IMR-90 (cell line): Measurements from ENCODE around the gene CDK12. TPM values are rescaled to one million over a fixed set of nuclear protein-coding genes. Genes with fewer than 3 reads are reported as not detected.
"Not testable (repeated sequence)": the region's sequence is repeated elsewhere in the genome, so short reads cannot be mapped to it uniquely, and the experiment has no call there.

Experiments used
- ATAC-seq: fragments of 200-7000 bp; cut with Tn5 transposase; 2 replicates; pipeline ENCODE4 v1.9.1; 2020; ENCODE audit warnings: low read depth, mild to moderate bottlenecking, moderate library complexity
- BruUV-seq: library from RNA; stranded (reverse); fragments of 400-500 nt; replicated peaks from 2 replicates; lab custom pipeline; 2021; lab: Mats Ljungman, UMichigan
- CTCF ChIA-PET: fragments of 300-600 bp; formaldehyde crosslinking; extraction: SDS; loops from one replicate; lab custom pipeline; 2021; ENCODE audit warnings: antibody characterized with exemption; lab: Yijun Ruan, JAX
- POLR2A ChIA-PET: fragments of 300-600 bp; sonication (Branson Sonifier 250); formaldehyde crosslinking; loops from one replicate; lab custom pipeline; 2022; ENCODE audit warnings: antibody characterized with exemption; ENCODE audit not compliant: unreplicated experiment; lab: Charles Lee
- DNase-seq: peaks from one replicate; pipeline ENCODE4 v3.0.0; 2013
- H2AFZ ChIP-seq: replicated peaks from 2 replicates; pipeline ENCODE3; 2013; ENCODE audit warnings: low read length, mild to moderate bottlenecking; ENCODE audit not compliant: poor library complexity
- H2AK5ac ChIP-seq: 2 replicates; pipeline ENCODE4 v1.6.1; 2013; ENCODE audit warnings: low read depth, low read length, inconsistent platforms
- H2AK9ac ChIP-seq: replicated peaks from 2 replicates; pipeline ENCODE3; 2013; ENCODE audit warnings: mild to moderate bottlenecking, low read depth, low read length, moderate library complexity; ENCODE audit not compliant: poor library complexity
- H2BK120ac ChIP-seq: 2 replicates; pipeline ENCODE4 v1.6.1; 2013; ENCODE audit warnings: low read depth, low read length, inconsistent platforms
- H2BK15ac ChIP-seq: 3 replicates; pipeline ENCODE4 v1.6.1; 2013; ENCODE audit warnings: low read depth, low read length, inconsistent platforms
- H2BK20ac ChIP-seq: 2 replicates; pipeline ENCODE4 v1.6.1; 2013; ENCODE audit warnings: low read depth, mild to moderate bottlenecking, inconsistent platforms, low read length, moderate library complexity
- H2BK5ac ChIP-seq: 2 replicates; pipeline ENCODE4 v1.6.1; 2013; ENCODE audit warnings: mild to moderate bottlenecking, low read depth, low read length, inconsistent platforms; ENCODE audit not compliant: poor library complexity, severe bottlenecking
- H3K14ac ChIP-seq: replicated peaks from 2 replicates; pipeline ENCODE4 v1.6.1; 2013; ENCODE audit warnings: low read depth, low read length, inconsistent platforms
- H3K18ac ChIP-seq: 2 replicates; pipeline ENCODE4 v1.6.1; 2013; ENCODE audit warnings: low read depth, low read length, control low read depth
- H3K23ac ChIP-seq: 2 replicates; pipeline ENCODE4 v1.6.1; 2013; ENCODE audit warnings: low read depth, low read length, inconsistent platforms
- H3K27ac ChIP-seq: 2 replicates; pipeline ENCODE4 v1.5.1; 2013; ENCODE audit warnings: mild to moderate bottlenecking, control low read depth, low read length; ENCODE audit not compliant: insufficient read depth
- H3K27me3 ChIP-seq: 2 replicates; pipeline ENCODE4 v1.6.1; 2013; ENCODE audit warnings: low read length; ENCODE audit not compliant: control insufficient read depth, insufficient read depth
- H3K36me3 ChIP-seq: 2 replicates; pipeline ENCODE4 v1.6.1; 2013; ENCODE audit warnings: low read length, mixed read lengths; ENCODE audit not compliant: control insufficient read depth, insufficient read depth
- H3K4ac ChIP-seq: 2 replicates; pipeline ENCODE4 v1.6.1; 2013; ENCODE audit warnings: low read depth, low read length, inconsistent platforms
- H3K4me1 ChIP-seq: 2 replicates; pipeline ENCODE4 v1.6.1; 2013; ENCODE audit warnings: low read length, mixed read lengths; ENCODE audit not compliant: control insufficient read depth, insufficient read depth
- H3K4me2 ChIP-seq: 2 replicates; pipeline ENCODE4 v1.6.1; 2013; ENCODE audit warnings: low read depth, mild to moderate bottlenecking, control low read depth, low read length, moderate library complexity
- H3K4me3 ChIP-seq: 2 replicates; pipeline ENCODE4 v1.5.1; 2013; ENCODE audit warnings: low read depth, mild to moderate bottlenecking, control low read depth, low read length, moderate library complexity; ENCODE audit not compliant: insufficient read depth
- H3K56ac ChIP-seq: 2 replicates; pipeline ENCODE4 v1.6.1; 2013; ENCODE audit warnings: low read length, inconsistent platforms; ENCODE audit not compliant: insufficient read depth; ENCODE audit errors: extremely low read depth
- H3K79me1 ChIP-seq, 2 experiments: 2 replicates each; pipeline ENCODE4 v1.6.1; 2013; ENCODE audit warnings: low read length in 2 of 2, inconsistent platforms in 1 of 2, low read depth in 1 of 2
- H3K9ac ChIP-seq: 2 replicates; pipeline ENCODE4 v1.6.1; 2013; ENCODE audit warnings: low read depth, low read length, control low read depth
- H3K9me1 ChIP-seq: 2 replicates; pipeline ENCODE4 v1.6.1; 2013; ENCODE audit warnings: low read length, inconsistent platforms; ENCODE audit not compliant: insufficient read depth
- H3K9me3 ChIP-seq: 2 replicates; pipeline ENCODE4 v1.6.1; 2013; ENCODE audit warnings: low read length; ENCODE audit not compliant: control insufficient read depth, insufficient read depth
- H4K20me1 ChIP-seq: 2 replicates; pipeline ENCODE4 v1.6.1; 2013; ENCODE audit warnings: low read length, inconsistent platforms; ENCODE audit not compliant: insufficient read depth
- H4K5ac ChIP-seq: 2 replicates; pipeline ENCODE4 v1.6.1; 2013; ENCODE audit warnings: mild to moderate bottlenecking, low read depth, low read length, control low read depth
- H4K8ac ChIP-seq, 2 experiments: 2 replicates each; pipeline ENCODE4 v1.6.1; 2013; ENCODE audit warnings: low read depth in 2 of 2, low read length in 2 of 2, control low read depth in 1 of 2, inconsistent platforms in 1 of 2
- H4K91ac ChIP-seq: 2 replicates; pipeline ENCODE4 v1.6.1; 2013; ENCODE audit warnings: low read depth, low read length, inconsistent platforms; ENCODE audit not compliant: insufficient read depth
- WGBS, 2 experiments: methylation state at CpG; one replicate each; pipeline versions ENCODE4 v1.1.5 to v1.1.7; 2013; ENCODE audit warnings: missing lambda C conversion rate in 2 of 2; ENCODE audit not compliant: insufficient read length in 1 of 2; ENCODE audit errors: extremely low coverage in 2 of 2; 5-methylcytosine and 5-hydroxymethylcytosine counted together
- dilution Hi-C: fragments of 300-500 bp; cut with HindIII; formaldehyde crosslinking; loops from one replicate; pipeline ENCODE4 v1.14.3; 2018; ENCODE audit warnings: low sequenced_read_pairs; ENCODE audit not compliant: unreplicated experiment
- in situ Hi-C: fragments of 300-500 bp; cut with MboI; formaldehyde crosslinking; loops from 3 replicates; pipeline ENCODE4 v1.14.3; 2019; ENCODE audit warnings: low sequenced_read_pairs, inconsistent platforms, mixed read lengths
- intact Hi-C: fragments of 100-400 bp; cut with micrococcal nuclease; formaldehyde crosslinking; loops from 2 replicates; pipeline ENCODE4 v1.10.0; 2022
- polyA plus RNA-seq, 3 experiments: library from polyadenylated mRNA; depleted of rRNA; stranded (reverse); fragments of >200 nt; gene quantifications; 2 replicates each; pipeline ENCODE4 v1.2.3, GENCODE V29; 2012; ENCODE audit warnings: low replicate concordance in 1 of 3
- total RNA-seq: library from RNA; depleted of rRNA; stranded (reverse); fragments of >200 nt; gene quantifications from 2 replicates; pipeline ENCODE4 v1.2.3, GENCODE V29; 2012

CDK12 gene
- total and polyA plus RNA-seq, 2 of the 4 experiments (the other 2 are of a cell fraction) = 16.1 to 27.1 TPM

DNA sequence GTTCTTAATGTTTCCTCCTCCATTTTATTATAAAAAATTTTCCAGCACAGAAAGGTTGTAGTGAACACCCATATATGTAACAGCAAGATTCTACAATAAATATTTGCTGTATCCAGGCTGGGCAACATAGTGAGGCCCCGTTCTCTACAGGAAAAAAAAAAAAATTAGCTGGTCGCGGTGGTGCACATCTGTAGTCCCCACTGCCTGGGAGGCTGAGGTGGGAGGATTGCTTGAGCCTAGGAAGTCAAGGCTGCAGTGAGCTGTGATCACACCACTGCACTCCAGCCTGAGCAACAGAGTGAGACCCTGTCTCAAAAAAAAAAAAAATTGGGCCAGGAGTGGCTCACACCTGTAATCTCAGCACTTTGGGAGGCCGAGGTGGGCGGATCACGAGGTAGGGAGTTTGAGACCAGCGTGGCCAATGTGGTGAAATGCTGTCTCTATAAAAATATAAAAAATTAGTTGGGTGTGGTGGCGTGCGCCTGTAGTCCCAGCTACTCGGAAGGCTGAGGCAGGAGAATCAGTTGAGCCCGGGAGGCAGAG is 3.4 kb downstream of the CDK12 start:
- Histone ChIP-seq H3K4me2 (peak overlapping the region; percentile 88), H4K20me1 (peaks cover 58% of the 10 kb centered on the region), H3K79me1 (peaks cover 0 to 29% of the 10 kb centered on the region in 2 experiments; a peak in 3 of 4 replicates)
- H3K4me3 ChIP-seq, H2BK20ac ChIP-seq, BruUV-seq, H3K27ac ChIP-seq, H3K14ac ChIP-seq, H2AK5ac ChIP-seq, H4K8ac ChIP-seq, H2BK120ac ChIP-seq, H3K9me3 ChIP-seq, H3K18ac ChIP-seq, H2AFZ ChIP-seq, H4K91ac ChIP-seq, H3K56ac ChIP-seq, H4K5ac ChIP-seq, H3K36me3 ChIP-seq, POLR2A ChIA-PET, dilution Hi-C loops, H3K27me3 ChIP-seq, ATAC-seq, H3K4ac ChIP-seq, H2AK9ac ChIP-seq, in situ Hi-C loops, DNase-seq, H2BK15ac ChIP-seq, H3K23ac ChIP-seq, H3K9me1 ChIP-seq, H3K4me1 ChIP-seq, H2BK5ac ChIP-seq, H3K9ac ChIP-seq: not testable (repeated sequence)
- CTCF ChIA-PET = interaction anchor here (0.6 kb wide), 1 partner anchor 44 kb away, joined by 3 read pairs; no protein-coding TSS in a partner anchor
- intact Hi-C loops = loop anchor here (10.0 kb wide), 1 partner anchor 190 kb away; no protein-coding TSS in a partner anchor
- no CpG with 5 or more reads among the region's 11 CpGs for WGBS, 2 experiments

DNA sequence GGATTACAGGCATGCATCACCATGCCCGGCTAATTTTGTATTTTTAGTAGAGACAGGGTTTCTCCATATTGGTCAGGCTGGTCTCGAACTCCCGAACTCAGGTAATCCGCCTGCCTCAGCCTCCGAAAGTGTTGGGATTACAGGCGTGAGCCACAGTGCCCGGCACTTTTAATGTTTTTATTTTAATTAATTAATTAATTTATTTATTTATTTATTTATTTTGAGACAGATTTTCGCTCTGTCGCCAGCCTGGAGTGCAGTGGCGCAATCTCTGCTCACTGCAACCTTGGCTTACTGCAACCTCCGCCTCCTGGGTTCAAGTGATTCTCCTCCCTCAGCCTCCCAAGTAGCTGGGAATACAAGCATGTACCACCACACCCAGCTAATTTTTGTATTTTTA is 7.3 kb downstream of the CDK12 start:
- H3K23ac ChIP-seq = not testable (repeated sequence)

More for the DNA sequence above, 7.3 kb downstream of the CDK12 start:
- H3K14ac ChIP-seq, H3K9me1 ChIP-seq, H3K27me3 ChIP-seq, H3K4me1 ChIP-seq, ATAC-seq, H4K8ac ChIP-seq, H2BK15ac ChIP-seq, H3K9ac ChIP-seq, H3K56ac ChIP-seq, H2AK9ac ChIP-seq, H3K9me3 ChIP-seq, H4K91ac ChIP-seq, CTCF ChIA-PET, H2BK5ac ChIP-seq, POLR2A ChIA-PET, H3K4me2 ChIP-seq, in situ Hi-C loops, H2BK120ac ChIP-seq, H3K4me3 ChIP-seq, H3K18ac ChIP-seq, H4K5ac ChIP-seq, H2AFZ ChIP-seq, H3K27ac ChIP-seq, BruUV-seq, dilution Hi-C loops, H3K4ac ChIP-seq, H2BK20ac ChIP-seq, DNase-seq, H2AK5ac ChIP-seq: not testable (repeated sequence)
- H4K20me1 ChIP-seq = peaks cover 41% of the 10 kb centered on the region
- H3K79me1 ChIP-seq = peaks cover 8 to 28% of the 10 kb centered on the region in 2 experiments; a peak in 3 of 4 replicates
- intact Hi-C loops = loop anchor here (10.0 kb wide), 1 partner anchor 194 kb away; no protein-coding TSS in a partner anchor
- WGBS, 2 experiments = no CpG with 5 or more reads among the region's 11 CpGs
- H3K36me3 ChIP-seq = peaks cover 22% of the 10 kb centered on the region
